HG02798 (cell line): Measurements from ENCODE around the gene MBD2.
A peak's percentile ranks its signal among the peaks of the same experiment; 100 is the strongest.
"Not testable (repeated sequence)": the region's sequence is repeated elsewhere in the genome, so short reads cannot be mapped to it uniquely, and the experiment has no call there.

ENCODE experiments used
- ATAC-seq: cut with Tn5 transposase; IDR thresholded peaks from one replicate; pipeline ENCODE4 v1.9.1; 2021; ENCODE audit warnings: mild to moderate bottlenecking; ENCODE audit not compliant: unreplicated experiment, poor library complexity

The MBD2 gene

DNA sequence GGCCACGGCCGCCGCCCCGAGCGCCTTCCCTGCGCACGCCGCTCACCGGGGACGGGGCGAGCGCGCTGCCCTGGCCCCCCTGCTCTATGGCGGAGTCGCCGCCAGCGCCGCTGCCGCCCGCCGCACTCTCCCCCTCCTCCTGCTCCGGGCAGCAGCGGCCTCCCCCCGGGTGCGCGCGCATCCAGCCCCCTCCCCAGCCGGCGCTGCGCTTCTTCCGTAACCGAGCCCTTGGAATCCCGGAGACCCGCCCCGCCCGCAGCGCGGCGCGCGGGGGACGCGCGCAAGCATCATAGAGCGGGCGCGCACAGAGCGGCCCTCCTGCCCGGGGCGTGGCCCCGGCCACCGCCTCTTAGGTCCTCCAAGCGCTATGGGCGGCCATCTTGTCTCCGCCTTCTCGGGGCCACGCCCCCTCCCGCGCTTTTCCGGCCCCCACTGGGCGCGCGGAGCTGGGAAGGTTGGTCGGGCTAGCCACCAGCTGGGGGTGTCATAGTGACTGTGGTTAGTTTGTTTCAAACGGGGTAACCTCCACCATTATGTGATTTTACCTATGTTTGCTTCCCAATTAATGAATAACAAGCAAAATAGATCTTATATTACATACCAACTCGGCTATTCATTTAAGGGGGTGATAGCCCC lies at the start of gene MBD2:
MBD2 (minus strand) TSS at position 291 of the 636 bp plus-strand sequence; CDS start at position 181, 110 bp downstream.
- peak; percentile 94 for ATAC-seq

- ATAC-seq, result peak; percentile 36
Observed at GRCh38 chr18:54269893-54270844, 45.7 kb upstream of the MBD2 start.

- no peak for ATAC-seq
Observed at GRCh38 chr18:54268751-54269150, 44.3 kb upstream of the MBD2 start.

DNA sequence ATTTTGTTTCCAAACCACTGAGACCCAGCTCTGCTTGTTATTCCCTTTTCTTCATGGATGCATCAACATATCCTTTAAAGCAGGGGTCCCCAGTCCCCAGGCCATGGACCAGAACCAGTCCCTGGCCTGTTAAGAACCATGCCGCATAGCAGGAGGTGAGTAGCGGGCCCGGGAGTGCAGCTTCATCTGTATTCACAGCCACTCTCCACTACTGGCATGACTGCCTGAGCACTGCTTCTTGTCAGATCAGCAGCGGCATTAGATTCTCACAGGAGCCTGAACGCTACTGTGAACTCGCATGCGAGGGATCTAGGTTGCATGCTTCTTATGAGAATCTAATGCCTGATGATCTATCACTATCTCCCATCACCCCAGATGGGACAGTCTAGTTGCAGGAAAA lies 43.2 kb upstream of the MBD2 start:
- no peak for ATAC-seq

DNA sequence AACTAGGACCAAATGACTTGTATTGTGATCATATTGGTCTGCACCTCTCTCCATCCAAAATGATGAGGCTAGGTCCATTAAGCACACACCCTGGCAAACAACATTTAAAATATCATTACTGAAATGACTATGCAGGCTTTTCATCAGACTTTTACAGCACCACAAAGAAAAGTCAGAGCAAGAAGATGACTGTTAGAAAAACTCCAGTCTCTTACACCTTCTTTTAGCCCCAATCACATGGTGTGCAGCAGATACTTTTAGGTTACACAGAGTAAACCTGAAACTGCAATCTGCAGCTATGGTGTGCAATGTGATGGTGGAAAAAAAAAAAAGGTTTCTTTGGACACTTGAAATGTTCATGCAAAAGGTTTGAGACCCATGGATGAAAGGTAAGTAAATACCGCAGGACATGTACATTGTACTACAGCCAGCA lies 39.5 kb upstream of the MBD2 start:
- ATAC-seq, result peak; percentile 81

GRCh38 chr18:54261894-54262293 lies 37.4 kb upstream of the MBD2 start:
- ATAC-seq, result peak; percentile 74

- peak; percentile 40 for ATAC-seq
Observed at GRCh38 chr18:54260396-54261072, 36.1 kb upstream of the MBD2 start.

DNA sequence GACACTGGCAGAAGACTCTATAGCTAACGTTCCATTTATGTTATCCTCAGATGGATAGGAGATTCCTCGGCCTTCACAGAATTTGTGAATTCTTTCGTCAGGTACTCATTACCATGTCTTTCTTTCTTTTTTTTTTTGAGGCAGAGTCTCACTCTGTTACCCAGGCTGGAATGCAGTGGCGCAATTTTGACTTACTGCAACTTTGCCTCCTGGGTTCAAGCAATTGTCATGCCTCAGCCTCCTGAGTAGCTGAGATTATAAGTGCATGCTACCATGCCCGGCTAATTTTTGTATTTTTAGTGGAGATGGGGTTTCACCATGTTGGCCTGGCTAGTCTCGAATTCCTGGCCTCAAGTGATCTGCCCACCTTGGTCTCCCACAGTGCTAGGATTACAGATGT lies 33.3 kb upstream of the MBD2 start:
- not testable (repeated sequence) for ATAC-seq

GRCh38 chr18:54257015-54257414 lies 32.5 kb upstream of the MBD2 start:
- ATAC-seq, result no peak

DNA sequence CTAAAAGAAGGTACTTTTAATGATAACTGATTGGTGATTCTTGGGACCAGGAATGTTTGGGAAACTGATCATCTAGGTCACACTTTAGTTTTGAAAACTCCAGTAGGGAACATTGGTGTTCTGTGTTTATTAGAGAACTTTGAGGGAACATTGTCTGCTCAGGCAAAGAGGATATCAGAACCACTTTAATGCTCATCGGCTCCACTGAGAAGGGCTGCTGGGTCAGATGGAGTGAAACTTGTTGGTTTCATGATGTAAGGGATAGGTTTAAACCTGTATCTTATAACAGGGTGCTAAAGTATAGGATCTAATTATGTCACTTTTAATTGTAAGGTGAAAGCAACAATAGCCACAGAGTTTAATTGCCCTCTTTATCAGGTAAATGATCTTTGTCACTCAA lies 30.7 kb upstream of the MBD2 start:
- no peak for ATAC-seq

GRCh38 chr18:54254265-54254758 lies 29.8 kb upstream of the MBD2 start:
- ATAC-seq, result no peak

GRCh38 chr18:54251606-54252390 lies 27.3 kb upstream of the MBD2 start:
- ATAC-seq, result no peak

- ATAC-seq, result peak; percentile 64
Observed at GRCh38 chr18:54250846-54251261, 26.4 kb upstream of the MBD2 start.

- ATAC-seq, result no peak
Observed at GRCh38 chr18:54247511-54248175, 23.2 kb upstream of the MBD2 start.

DNA sequence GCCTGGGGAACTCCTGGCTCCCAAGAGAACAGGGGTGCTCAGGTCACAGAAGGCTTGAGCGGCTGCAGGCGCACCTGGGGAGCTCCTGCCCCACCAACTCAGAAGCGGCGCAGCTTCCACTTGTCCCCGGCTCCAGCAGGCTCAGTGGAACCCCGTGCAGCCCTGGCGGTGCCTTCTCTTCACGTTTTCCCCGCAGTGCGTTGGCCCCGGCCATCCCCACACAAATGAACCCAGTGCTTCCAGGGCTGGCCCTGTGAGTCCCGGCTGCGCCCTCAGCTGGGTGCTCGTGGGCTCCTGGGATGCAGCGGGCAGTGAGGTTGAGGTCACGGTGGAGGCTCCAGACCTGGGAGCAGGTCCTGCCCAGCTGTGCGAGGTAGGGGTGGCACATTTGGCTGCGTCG lies 17.9 kb upstream of the MBD2 start:
- no peak for ATAC-seq

DNA sequence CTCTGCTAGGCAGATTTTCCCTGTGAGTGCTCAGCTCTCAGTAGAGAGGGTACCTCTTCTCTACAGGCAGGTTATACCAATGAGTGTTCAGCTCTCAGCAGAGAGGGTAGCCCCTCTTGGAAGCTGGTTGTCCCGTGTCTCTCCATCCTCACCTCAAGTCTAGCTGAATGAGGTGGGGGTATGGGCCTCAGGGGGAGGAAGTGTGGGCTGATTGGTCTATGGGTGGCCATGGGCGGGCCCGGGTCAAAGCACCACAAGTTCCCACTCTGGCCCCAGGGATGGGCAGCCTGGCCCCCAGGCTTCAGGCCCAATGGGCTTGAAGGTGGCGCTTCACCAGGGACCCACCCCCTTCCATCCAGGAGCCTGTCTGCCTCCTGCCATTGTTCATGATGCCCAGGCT lies 17.0 kb upstream of the MBD2 start:
- no peak for ATAC-seq

DNA sequence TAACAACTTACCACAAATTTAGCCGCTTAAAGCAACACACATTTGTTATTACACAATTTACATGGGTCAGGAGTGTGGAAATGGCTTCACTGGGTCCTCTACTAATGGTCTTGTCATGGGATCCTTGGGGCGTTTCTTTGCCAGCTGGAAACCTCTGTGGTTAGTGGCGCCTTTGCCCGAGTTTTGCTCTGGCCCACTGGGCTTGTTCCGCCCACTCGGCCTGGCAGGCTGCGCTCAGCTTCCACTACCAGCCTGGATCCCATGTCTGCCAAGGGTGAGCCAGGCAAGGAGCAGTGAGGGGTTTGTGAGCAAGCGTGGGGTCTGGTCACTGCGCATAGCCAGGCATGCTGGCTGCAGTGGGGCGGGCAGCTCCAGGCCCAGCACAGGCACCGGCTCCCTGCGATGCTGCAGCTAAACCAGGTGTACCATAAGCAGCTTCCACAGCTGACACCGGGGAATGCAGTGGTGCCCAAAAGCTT lies 16.2 kb upstream of the MBD2 start:
- ATAC-seq, result no peak

- no peak for ATAC-seq
Observed at GRCh38 chr18:54239601-54240000, 15.1 kb upstream of the MBD2 start.

- ATAC-seq, result no peak
Observed at GRCh38 chr18:54239091-54239490, 14.6 kb upstream of the MBD2 start.
